Measurements from ENCODE around the gene ARSB. TPM values are rescaled to one million over a fixed set of nuclear protein-coding genes. Genes with fewer than 3 reads are reported as not detected.

Gene ARSB
- total RNA-seq, 1 donor from 2014 or later: 28.0 TPM

DNA sequence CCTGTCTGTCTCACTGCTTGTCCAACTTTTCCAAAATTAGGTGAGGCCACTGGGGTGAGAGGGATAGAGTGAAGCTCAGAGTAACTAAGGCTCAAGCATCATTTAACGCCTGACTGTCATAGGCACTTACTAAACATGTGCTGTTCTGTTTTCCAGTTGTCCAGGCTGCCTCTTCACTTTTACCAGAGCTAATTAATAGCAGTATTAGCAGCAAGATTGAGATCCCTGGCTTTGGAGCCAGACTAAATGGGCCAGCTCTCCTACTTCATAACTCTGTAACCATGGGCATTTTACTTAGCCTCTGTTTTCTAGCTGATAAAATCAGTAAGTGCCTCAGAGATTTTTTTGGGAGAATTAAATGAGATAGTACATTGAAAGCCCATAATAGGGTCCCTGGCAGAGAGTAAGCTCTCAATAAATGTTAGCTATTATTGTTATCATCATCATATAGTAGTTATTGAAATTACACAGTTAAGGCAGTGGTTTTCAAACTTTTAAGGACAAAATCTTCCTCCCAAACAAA lies 190.4 kb downstream of the ARSB start:
- H3K9me3 Mint-ChIP-seq: no peaks in the 10 kb centered on the region
- TF ChIP-seq, protein P1, sequence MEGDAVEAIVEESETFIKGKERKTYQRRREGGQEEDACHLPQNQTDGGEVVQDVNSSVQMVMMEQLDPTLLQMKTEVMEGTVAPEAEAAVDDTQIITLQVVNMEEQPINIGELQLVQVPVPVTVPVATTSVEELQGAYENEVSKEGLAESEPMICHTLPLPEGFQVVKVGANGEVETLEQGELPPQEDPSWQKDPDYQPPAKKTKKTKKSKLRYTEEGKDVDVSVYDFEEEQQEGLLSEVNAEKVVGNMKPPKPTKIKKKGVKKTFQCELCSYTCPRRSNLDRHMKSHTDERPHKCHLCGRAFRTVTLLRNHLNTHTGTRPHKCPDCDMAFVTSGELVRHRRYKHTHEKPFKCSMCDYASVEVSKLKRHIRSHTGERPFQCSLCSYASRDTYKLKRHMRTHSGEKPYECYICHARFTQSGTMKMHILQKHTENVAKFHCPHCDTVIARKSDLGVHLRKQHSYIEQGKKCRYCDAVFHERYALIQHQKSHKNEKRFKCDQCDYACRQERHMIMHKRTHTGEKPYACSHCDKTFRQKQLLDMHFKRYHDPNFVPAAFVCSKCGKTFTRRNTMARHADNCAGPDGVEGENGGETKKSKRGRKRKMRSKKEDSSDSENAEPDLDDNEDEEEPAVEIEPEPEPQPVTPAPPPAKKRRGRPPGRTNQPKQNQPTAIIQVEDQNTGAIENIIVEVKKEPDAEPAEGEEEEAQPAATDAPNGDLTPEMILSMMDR (conservative IDR thresholded peaks at IDR 0.05): no peak
- H3K27ac Mint-ChIP-seq (ENCODE audit: unreplicated experiment): no peak overlapping the region
- H3K27me3 Mint-ChIP-seq (ENCODE audit: low read depth): no peaks in the 10 kb centered on the region
- H3K4me3 Mint-ChIP-seq: no peak overlapping the region
- peaks cover 5% of the 10 kb centered on the region for H3K4me1 Mint-ChIP-seq
- peaks cover 3% of the 10 kb centered on the region for H3K36me3 Mint-ChIP-seq (ENCODE audit: low read depth)
- no peak for DNase-seq (ENCODE audit: low read depth, low spot score)

DNA sequence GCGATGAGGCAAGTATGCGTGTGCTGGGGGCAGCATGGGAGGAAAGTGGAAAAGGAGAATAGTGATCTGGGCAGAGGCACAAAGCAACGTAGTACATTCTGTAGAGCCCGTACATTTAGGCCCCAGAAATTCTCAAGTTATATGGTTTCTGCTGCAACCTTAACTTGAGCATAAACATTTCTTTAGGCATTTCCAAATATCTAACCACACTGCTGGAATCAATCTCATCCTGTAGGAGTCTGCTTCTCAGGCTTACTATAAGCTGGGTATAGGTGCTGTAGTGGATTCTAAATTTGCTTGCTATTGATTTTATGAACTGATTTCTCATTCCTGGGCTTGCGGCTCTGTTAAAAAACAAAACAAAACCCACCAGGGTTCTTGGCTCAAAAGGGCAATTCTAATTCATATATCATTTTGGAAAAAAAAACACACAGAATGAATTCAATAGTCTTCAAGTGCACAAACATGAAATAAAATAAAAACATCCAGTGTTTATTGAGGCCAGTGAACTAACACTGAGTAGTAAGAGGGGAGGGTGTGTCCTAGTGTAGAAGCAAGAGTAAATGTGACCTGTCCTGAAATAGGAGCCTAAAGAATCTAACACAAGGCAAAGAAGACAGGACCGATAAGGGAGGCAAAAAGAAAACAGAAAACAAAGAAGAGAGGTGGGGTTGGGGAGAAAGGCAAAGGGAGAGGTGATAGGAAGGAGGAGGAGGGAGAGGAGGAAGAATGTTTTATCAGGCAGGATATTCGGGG lies 191.0 kb downstream of the ARSB start:
- H3K36me3 Mint-ChIP-seq (ENCODE audit: low read depth): peaks cover 3% of the 10 kb centered on the region
- H3K27me3 Mint-ChIP-seq (ENCODE audit: low read depth): no peaks in the 10 kb centered on the region
- peaks cover 5% of the 10 kb centered on the region for H3K4me1 Mint-ChIP-seq
- no peak overlapping the region for H3K4me3 Mint-ChIP-seq
- H3K9me3 Mint-ChIP-seq: no peaks in the 10 kb centered on the region
- H3K27ac Mint-ChIP-seq (ENCODE audit: unreplicated experiment): no peak overlapping the region
- DNase-seq (ENCODE audit: low read depth, low spot score): no peak
- TF ChIP-seq, protein P1 (conservative IDR thresholded peaks at IDR 0.05): no peak

DNA sequence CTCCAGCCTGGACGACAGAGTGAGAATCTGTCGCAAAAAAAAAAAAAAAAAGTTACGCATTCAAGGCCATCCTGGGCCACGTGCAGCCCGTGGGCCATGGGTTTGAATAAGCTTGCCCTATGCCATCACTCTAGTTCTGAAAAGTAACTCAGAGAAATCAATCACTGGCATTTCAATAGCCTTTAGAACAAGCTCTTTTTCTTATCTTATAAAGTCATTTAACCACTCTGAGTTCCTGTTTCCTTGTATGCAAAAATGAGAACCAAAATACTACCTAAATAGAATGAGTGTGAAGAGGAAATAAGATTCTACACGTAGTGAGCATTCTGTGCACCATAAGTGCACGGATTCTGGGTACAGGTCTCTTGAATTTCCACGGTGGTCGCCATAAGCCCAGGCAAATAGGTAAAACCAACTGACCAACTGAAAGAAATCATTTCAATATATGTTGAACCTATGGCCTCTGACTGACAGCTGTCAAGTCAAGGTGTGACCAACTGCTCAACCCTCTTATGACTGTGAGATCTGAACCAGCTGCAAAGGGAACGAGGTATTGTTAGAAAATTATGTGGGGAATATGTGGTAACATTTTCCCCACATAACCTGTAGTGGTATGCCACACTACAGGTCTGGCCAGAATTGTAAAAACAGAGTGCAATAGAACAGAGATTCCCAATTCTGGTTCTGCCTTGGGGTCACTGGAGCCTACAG lies 192.6 kb downstream of the ARSB start:
- H3K36me3 Mint-ChIP-seq (ENCODE audit: low read depth): peaks cover 3% of the 10 kb centered on the region
- H3K4me1 Mint-ChIP-seq: peaks cover 5% of the 10 kb centered on the region
- no peaks in the 10 kb centered on the region for H3K9me3 Mint-ChIP-seq
- no peak overlapping the region for H3K27ac Mint-ChIP-seq (ENCODE audit: unreplicated experiment)
- no peak for DNase-seq (ENCODE audit: low read depth, low spot score)
- no peaks in the 10 kb centered on the region for H3K27me3 Mint-ChIP-seq (ENCODE audit: low read depth)
- TF ChIP-seq, protein P1 (conservative IDR thresholded peaks at IDR 0.05): no peak
- H3K4me3 Mint-ChIP-seq: no peak overlapping the region

DNA sequence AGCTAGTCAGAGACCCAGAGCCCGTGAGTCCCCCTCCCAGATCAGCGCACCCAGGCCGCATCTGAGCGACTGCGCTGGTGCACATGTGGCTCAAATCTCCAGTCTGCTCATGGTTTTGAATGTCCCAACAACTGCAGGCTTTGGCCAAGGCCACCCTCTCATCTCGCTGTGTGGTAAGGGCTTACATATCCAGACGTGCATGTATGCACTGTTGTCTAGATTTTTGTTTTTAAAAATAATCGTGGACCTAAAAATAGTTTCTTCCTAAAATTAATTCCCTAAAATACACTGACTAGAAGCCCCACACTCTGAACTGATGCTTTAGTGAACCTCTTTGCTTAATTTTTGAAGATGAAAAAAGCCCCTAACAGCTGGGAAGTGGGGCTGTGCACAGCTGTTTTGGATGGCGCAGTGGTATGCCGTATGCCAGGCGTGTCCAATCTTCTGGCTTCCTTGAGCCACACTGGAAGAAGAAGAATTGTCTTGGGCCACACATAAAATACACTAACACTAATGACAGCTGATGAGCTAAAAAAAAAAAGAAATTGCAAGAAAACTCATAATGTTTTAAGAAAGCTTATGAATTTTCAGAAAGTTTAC lies 193.5 kb downstream of the ARSB start:
- Mint-ChIP-seq H3K4me1 (peaks cover 5% of the 10 kb centered on the region), H3K27ac (ENCODE audit: unreplicated experiment) (no peak overlapping the region), H3K9me3 (no peaks in the 10 kb centered on the region), H3K36me3 (ENCODE audit: low read depth) (no peaks in the 10 kb centered on the region), H3K27me3 (ENCODE audit: low read depth) (no peaks in the 10 kb centered on the region), H3K4me3 (no peak overlapping the region)
- DNase-seq (ENCODE audit: low read depth, low spot score): no peak
- TF ChIP-seq, protein P1 (conservative IDR thresholded peaks at IDR 0.05): no peak

DNA sequence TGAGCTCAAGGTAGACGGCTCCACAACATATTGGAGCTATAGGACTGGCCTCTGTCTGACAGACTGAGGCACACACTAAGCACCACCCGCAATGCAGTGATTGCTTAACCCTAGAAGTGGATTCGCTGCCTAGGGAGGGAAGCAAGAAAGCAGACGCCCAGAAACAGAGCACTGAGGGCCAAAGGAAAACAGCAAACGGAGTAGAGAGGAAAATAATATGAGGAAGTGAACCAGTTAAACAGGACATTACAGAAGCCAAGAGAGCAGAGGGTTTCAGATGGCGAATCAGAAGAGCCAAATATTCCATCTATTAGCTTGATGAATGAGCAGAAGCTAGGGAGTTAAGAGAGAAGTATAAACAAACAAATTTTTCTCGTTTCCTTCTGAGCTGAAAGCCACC lies 197.3 kb downstream of the ARSB start:
- DNase-seq (ENCODE audit: low read depth, low spot score): no peak
- peaks cover 3% of the 10 kb centered on the region for H3K9me3 Mint-ChIP-seq
- no peaks in the 10 kb centered on the region for H3K27me3 Mint-ChIP-seq (ENCODE audit: low read depth)
- TF ChIP-seq, protein P1 (conservative IDR thresholded peaks at IDR 0.05): no peak
- H3K36me3 Mint-ChIP-seq (ENCODE audit: low read depth): no peaks in the 10 kb centered on the region
- no peak overlapping the region for H3K4me3 Mint-ChIP-seq
- H3K27ac Mint-ChIP-seq (ENCODE audit: unreplicated experiment): no peak overlapping the region
- H3K4me1 Mint-ChIP-seq: no peaks in the 10 kb centered on the region

All from neural crest cell (in vitro differentiated cells).